K562 (cell line): Measurements from ENCODE around the gene NT5C1A. TPM values are rescaled to one million over a fixed set of nuclear protein-coding genes. Genes with fewer than 3 reads are reported as not detected.
A peak's percentile ranks its signal among the peaks of the same experiment; 100 is the strongest.

Experiments used
- ARID1B ChIP-seq: fragments of 450-650 bp; IDR thresholded peaks from 2 replicates; pipeline ENCODE4 v1.6.1; 2016; ENCODE audit warnings: antibody characterized with exemption, mild to moderate bottlenecking, inconsistent platforms
- BACH1 ChIP-seq: fragments of 200-800 bp; sonication (Bioruptor generic); IDR thresholded peaks from 2 replicates; pipeline ENCODE4 v1.6.1; 2016; ENCODE audit warnings: missing genetic modification characterization, missing compliant biosample characterization
- EZH2 ChIP-seq: IDR thresholded peaks from 2 replicates; pipeline ENCODE4 v1.6.1; 2012; ENCODE audit warnings: low read depth, mild to moderate bottlenecking, inconsistent platforms, low read length, borderline replicate concordance
- GABPB1 ChIP-seq: sonication (generic); formaldehyde crosslinking; IDR thresholded peaks from 2 replicates; pipeline ENCODE4 v1.8.0; 2022; ENCODE audit warnings: mild to moderate bottlenecking, missing genetic modification reagents
- HNRNPH1 ChIP-seq: fragments of 200-400 bp; formaldehyde crosslinking; optimal IDR thresholded peaks from 2 replicates; pipeline ENCODE3; 2017; ENCODE audit warnings: low read depth, mild to moderate bottlenecking, low read length, moderate library complexity
- KLF16 ChIP-seq: IDR thresholded peaks from 2 replicates; pipeline ENCODE4 v1.6.1; 2016; ENCODE audit warnings: antibody characterized with exemption
- MBD2 ChIP-seq: sonication (generic); IDR thresholded peaks from 2 replicates; pipeline ENCODE4 v1.6.1; 2016; ENCODE audit warnings: low read depth, borderline replicate concordance
- NFATC3 ChIP-seq: fragments of 450-650 bp; IDR thresholded peaks from 2 replicates; pipeline ENCODE4 v1.6.1; 2017; ENCODE audit warnings: mild to moderate bottlenecking
- NFE2 ChIP-seq: IDR thresholded peaks from 2 replicates; pipeline ENCODE4 v1.6.1; 2014; ENCODE audit warnings: antibody characterized with exemption, low read depth
- RNF2 ChIP-seq: sonication (generic); IDR thresholded peaks from 2 replicates; pipeline ENCODE4 v1.6.1; 2016
- SMAD3 ChIP-seq: fragments of 450-650 bp; formaldehyde crosslinking; conservative IDR thresholded peaks from 2 replicates; pipeline ENCODE4 v1.4.0; 2020; ENCODE audit warnings: mild to moderate bottlenecking
- SMARCE1 ChIP-seq: fragments of 450-650 bp; IDR thresholded peaks from 2 replicates; pipeline ENCODE4 v1.7.1; 2016; ENCODE audit warnings: mild to moderate bottlenecking
- TAF9B ChIP-seq: fragments of 450-650 bp; IDR thresholded peaks from 2 replicates; pipeline ENCODE4 v1.6.1; 2018; ENCODE audit warnings: mild to moderate bottlenecking; ENCODE audit not compliant: partially characterized antibody
- TOE1 ChIP-seq, 2 experiments: fragments of 450-650 bp in 1 of 2; sonication (generic) in 1 of 2; formaldehyde crosslinking in 1 of 2; IDR thresholded peaks; 2 replicates each; pipeline versions ENCODE4 v1.7.1 to v1.8.0; 2016 to 2022; ENCODE audit warnings: borderline replicate concordance in 2 of 2, mild to moderate bottlenecking in 2 of 2, antibody characterized with exemption in 1 of 2, inconsistent platforms in 1 of 2, low read depth in 1 of 2, missing genetic modification reagents in 1 of 2, moderate library complexity in 1 of 2
- ZNF24 ChIP-seq: fragments of 450-650 bp; IDR thresholded peaks from 2 replicates; pipeline ENCODE4 v1.6.1; 2016
- ZNF695 ChIP-seq: fragments of 450-650 bp; formaldehyde crosslinking; IDR thresholded peaks from 2 replicates; pipeline ENCODE4 v1.4.0; 2020; ENCODE audit warnings: mild to moderate bottlenecking, moderate library complexity
- polyA plus RNA-seq, 8 experiments: library from polyadenylated mRNA; depleted of rRNA in 4 of 8; stranded (reverse) in 5 of 8; unstranded in 3 of 8; fragments of >200 nt; fragmentation: Nextera tagmentation in 2 of 8; fragmentation: Illumina TruSeq in 1 of 8; extraction: Ambion mirVana in 2 of 8; extraction: Trizol in 1 of 8; gene quantifications; 2 replicates each; pipeline versions ENCODE4 v1.2.1 to v1.2.3, GENCODE V29; 2011 to 2014; ENCODE audit warnings: inconsistent platforms in 1 of 8, missing spikeins in 1 of 8
- total RNA-seq, 7 experiments: library from RNA; depleted of rRNA in 6 of 7; stranded (reverse); fragments of >200 nt in 6 of 7; fragmentation: Illumina TruSeq in 2 of 7; extraction: Trizol in 2 of 7; gene quantifications; 2 replicates each; pipeline versions ENCODE4 v1.2.1 to v1.2.3, GENCODE V29; 2011 to 2021; ENCODE audit warnings: low replicate concordance in 1 of 7
- TF ChIP-seq, protein P1 (sequence below): fragments of 450-650 bp; IDR thresholded peaks from 2 replicates; pipeline ENCODE4 v1.6.1; 2018; ENCODE audit not compliant: partially characterized antibody
- TF ChIP-seq, protein P2 (sequence below): sonication (generic); formaldehyde crosslinking; IDR thresholded peaks from 2 replicates; pipeline ENCODE4 v1.8.0; 2022; ENCODE audit warnings: mild to moderate bottlenecking, missing genetic modification reagents
- TF ChIP-seq, protein P3 (sequence below), 2 experiments: fragments of 450-650 bp in 1 of 2; sonication (generic) in 1 of 2; formaldehyde crosslinking in 1 of 2; IDR thresholded peaks in 1 of 2; conservative IDR thresholded peaks in 1 of 2; 2 replicates each; pipeline versions ENCODE4 v1.6.1 to v1.8.1; 2016 to 2023; ENCODE audit warnings: mild to moderate bottlenecking in 2 of 2, moderate library complexity in 2 of 2, inconsistent platforms in 1 of 2, missing genetic modification reagents in 1 of 2
- TF ChIP-seq, protein P4 (sequence below): IDR thresholded peaks from 2 replicates; pipeline ENCODE4 v1.6.1; 2012; ENCODE audit warnings: low read depth, low read length, improper control_type of control experiment, borderline replicate concordance

Gene NT5C1A
- total and polyA plus RNA-seq, 9 of the 15 experiments (the other 6 are each of a cell fraction or from before 2014, with no cell fraction given): not detected

DNA sequence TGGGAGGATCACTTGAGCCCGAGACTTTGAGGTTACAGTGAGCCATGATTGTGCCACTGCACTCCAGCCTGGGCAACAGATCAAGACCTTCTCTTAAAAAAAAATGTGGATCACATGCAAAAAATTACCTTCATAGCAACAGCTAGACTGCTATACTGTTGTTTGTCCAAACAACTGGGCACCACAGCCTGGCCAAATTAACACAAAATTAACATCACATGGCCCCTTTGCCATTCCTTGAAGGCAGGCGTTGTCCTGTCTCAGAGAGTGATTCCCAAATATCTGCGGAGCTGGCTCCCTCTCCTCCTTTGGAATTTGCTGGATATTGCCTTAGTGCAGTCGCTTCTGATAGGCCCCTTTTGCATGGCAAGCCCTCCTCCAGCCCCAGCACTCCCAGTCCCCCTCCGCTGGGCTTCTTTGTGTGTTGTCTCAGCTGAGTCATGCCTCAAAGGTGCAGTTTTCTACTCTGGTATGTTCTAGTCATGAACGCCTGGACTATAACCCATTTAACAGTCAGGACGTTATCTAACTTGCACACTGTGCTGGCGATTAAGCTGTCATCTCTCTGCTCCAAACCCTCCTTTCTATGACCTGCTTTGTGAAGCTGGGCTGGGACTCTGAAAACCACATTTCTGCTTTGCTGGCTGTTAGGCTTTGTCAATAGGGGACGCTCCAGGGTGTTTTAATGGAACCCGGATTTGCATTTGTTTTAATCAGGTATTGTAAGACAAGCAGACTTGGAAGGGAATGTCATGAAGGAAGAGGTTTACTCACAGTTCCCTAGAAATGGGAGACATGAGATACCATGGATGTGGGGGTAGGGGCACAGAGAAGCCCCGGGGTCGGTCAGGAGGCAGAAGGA lies 39.4 kb upstream of the NT5C1A start (continued):
- TF ChIP-seq, protein P1, sequence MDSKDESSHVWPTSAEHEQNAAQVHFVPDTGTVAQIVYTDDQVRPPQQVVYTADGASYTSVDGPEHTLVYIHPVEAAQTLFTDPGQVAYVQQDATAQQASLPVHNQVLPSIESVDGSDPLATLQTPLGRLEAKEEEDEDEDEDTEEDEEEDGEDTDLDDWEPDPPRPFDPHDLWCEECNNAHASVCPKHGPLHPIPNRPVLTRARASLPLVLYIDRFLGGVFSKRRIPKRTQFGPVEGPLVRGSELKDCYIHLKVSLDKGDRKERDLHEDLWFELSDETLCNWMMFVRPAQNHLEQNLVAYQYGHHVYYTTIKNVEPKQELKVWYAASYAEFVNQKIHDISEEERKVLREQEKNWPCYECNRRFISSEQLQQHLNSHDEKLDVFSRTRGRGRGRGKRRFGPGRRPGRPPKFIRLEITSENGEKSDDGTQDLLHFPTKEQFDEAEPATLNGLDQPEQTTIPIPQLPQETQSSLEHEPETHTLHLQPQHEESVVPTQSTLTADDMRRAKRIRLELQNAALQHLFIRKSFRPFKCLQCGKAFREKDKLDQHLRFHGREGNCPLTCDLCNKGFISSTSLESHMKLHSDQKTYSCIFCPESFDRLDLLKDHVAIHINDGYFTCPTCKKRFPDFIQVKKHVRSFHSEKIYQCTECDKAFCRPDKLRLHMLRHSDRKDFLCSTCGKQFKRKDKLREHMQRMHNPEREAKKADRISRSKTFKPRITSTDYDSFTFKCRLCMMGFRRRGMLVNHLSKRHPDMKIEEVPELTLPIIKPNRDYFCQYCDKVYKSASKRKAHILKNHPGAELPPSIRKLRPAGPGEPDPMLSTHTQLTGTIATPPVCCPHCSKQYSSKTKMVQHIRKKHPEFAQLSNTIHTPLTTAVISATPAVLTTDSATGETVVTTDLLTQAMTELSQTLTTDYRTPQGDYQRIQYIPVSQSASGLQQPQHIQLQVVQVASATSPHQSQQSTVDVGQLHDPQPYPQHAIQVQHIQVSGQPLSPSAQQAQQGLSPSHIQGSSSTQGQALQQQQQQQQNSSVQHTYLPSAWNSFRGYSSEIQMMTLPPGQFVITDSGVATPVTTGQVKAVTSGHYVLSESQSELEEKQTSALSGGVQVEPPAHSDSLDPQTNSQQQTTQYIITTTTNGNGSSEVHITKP: peak; percentile 73
- peak; percentile 54 for TF ChIP-seq TAF9B
- TF ChIP-seq, protein P2, sequence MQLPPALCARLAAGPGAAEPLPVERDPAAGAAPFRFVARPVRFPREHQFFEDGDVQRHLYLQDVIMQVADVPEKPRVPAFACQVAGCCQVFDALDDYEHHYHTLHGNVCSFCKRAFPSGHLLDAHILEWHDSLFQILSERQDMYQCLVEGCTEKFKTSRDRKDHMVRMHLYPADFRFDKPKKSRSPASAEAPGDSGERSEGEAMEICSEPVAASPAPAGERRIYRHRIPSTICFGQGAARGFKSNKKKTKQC (CRISPR knock-in tag): peak; percentile 71; the same call in 1 of the 2 replicates
- TF ChIP-seq RNF2: peak; percentile 90
- TF ChIP-seq HNRNPH1: no peak
- TF ChIP-seq SMARCE1: peak; percentile 93
- TF ChIP-seq ZNF24: peak; percentile 46; the same call in 1 of the 2 replicates
- TF ChIP-seq, protein P3, sequence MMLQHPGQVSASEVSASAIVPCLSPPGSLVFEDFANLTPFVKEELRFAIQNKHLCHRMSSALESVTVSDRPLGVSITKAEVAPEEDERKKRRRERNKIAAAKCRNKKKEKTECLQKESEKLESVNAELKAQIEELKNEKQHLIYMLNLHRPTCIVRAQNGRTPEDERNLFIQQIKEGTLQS (IDR thresholded peaks at IDR 0.05): peak; percentile 88
- TF ChIP-seq, protein P3 (CRISPR knock-in tag; conservative IDR thresholded peaks at IDR 0.05): peak; percentile 90; the same call in 1 of the 2 replicates
- TF ChIP-seq KLF16: peak; percentile 84
- TF ChIP-seq, protein P4, sequence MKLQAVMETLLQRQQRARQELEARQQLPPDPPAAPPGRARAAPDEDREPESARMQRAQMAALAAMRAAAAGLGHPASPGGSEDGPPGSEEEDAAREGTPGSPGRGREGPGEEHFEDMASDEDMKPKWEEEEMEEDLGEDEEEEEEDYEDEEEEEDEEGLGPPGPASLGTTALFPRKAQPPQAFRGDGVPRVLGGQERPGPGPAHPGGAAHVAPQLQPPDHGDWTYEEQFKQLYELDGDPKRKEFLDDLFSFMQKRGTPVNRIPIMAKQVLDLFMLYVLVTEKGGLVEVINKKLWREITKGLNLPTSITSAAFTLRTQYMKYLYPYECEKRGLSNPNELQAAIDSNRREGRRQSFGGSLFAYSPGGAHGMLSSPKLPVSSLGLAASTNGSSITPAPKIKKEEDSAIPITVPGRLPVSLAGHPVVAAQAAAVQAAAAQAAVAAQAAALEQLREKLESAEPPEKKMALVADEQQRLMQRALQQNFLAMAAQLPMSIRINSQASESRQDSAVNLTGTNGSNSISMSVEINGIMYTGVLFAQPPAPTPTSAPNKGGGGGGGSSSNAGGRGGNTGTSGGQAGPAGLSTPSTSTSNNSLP: peak; percentile 85; the same call in 1 of the 2 replicates
- peak; percentile 49; the same call in 1 of the 2 replicates for TF ChIP-seq MBD2
- no peak; the same call in 1 of the 2 replicates for TF ChIP-seq EZH2
- peak; percentile 98 for TF ChIP-seq ARID1B
- peak; percentile 69 for TF ChIP-seq TOE1 (IDR thresholded peaks at IDR 0.05; ENCODE audit: borderline replicate concordance)
- no peak for TF ChIP-seq TOE1 (CRISPR knock-in tag; IDR thresholded peaks at IDR 0.05; ENCODE audit: borderline replicate concordance, low read depth)
- TF ChIP-seq NFATC3: peak; percentile 69; the same call in 1 of the 2 replicates
- peak; percentile 81; the same call in 1 of the 2 replicates for TF ChIP-seq BACH1 (tag)
- peak; percentile 97 for TF ChIP-seq NFE2
- TF ChIP-seq GABPB1: peak; percentile 34; the same call in 1 of the 2 replicates
- TF ChIP-seq ZNF695 (CRISPR knock-in tag): no peak
- 0 out of 2 replicates have a peak, but pooled peaks have one; percentile 3 for TF ChIP-seq SMAD3 (CRISPR knock-in tag)
